ENCODE measurements around the gene M1AP. TPM values are rescaled to one million over a fixed set of nuclear protein-coding genes. Genes with fewer than 3 reads are reported as not detected.

M1AP gene
- total and polyA plus RNA-seq, 9 of the 15 experiments (the other 6 are each of a cell fraction or from before 2014, with no cell fraction given) = 0.06 to 0.33 (median 0.11) TPM; not detected in 4

DNA sequence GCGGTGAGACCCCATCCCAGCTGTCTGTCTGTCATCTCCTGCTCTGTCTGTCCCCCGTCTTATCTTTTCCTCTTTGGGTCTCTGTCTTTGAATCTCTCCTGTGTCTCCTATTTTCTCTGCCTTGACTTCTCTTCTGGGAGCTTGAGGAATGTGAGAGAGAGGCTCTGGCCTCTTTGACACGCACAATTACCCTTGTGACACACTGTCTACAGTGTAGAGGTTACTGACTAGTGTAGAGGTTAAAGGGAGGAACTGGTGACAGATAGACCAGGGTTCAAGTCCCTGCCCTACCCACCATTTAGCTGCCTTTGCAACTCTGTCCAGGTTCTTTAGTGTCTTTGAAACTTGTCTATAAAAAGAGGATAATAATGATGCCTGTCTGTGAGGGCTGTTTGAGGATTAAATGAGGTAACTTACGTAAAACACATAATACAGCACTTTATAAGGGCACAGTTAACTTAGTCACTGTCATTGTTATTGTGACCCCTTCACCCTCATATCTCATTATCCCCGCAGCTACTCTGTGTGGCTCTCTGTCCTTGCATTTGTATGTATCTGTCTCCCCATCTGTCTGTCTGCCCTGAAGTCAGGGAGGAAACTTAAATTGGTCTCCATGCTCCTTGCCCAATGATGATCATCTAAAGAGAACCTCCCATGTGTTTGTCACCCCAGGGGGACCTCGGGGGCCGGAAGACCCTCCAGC, 25.8 kb upstream of the M1AP start:
- Histone ChIP-seq H3K27me3 (ENCODE audit: control insufficient read depth in 2 of 2, insufficient read depth in 2 of 2, low read length in 2 of 2) (peaks cover 16 to 36% of the 10 kb centered on the region in 2 experiments; a peak in 4 of 5 replicates), H3K4me3 (no peak overlapping the region), H4K20me1 (replicated peaks; ENCODE audit: control insufficient read depth, insufficient read depth, low read length) (no peaks in the 10 kb centered on the region), H3K4me2 (ENCODE audit: insufficient read depth, low read length) (no peak overlapping the region), H3K9me3 (replicated peaks; ENCODE audit: control insufficient read depth, insufficient read depth, low read depth, low read length) (no peaks in the 10 kb centered on the region), H3K9ac (ENCODE audit: insufficient read depth in 1 of 2, low read depth in 2 of 2, low read length in 2 of 2) (no peak overlapping the region), H3K9me1 (ENCODE audit: control insufficient read depth, insufficient read depth, low read length) (no peaks in the 10 kb centered on the region), H2AFZ (ENCODE audit: low read depth, low read length) (no peak overlapping the region), H3K36me3 (ENCODE audit: control insufficient read depth, insufficient read depth, low read length) (no peaks in the 10 kb centered on the region), H3K27ac (ENCODE audit: extremely low read depth, low read depth, low read length) (no peak overlapping the region), H3K4me1 (replicated peaks in 1 of 2; ENCODE audit: control insufficient read depth in 2 of 2, insufficient read depth in 2 of 2, low read length in 2 of 2) (peaks cover 0 to 4% of the 10 kb centered on the region in 2 experiments; a peak in 1 of 5 replicates), H3K79me2 (ENCODE audit: control insufficient read depth, insufficient read depth, low read length) (no peaks in the 10 kb centered on the region)
- in situ Hi-C loops (cut with MboI) = no loop called here
- FAIRE-seq = peak; percentile 6
- no peak for DNase-seq (ENCODE audit: extremely low read depth in 1 of 4, low spot score in 3 of 4)
- 1% methylated on average over 7 of the region's 7 CpGs for WGBS (ENCODE audit: insufficient coverage, low coverage, missing lambda C conversion rate)
- CTCF ChIA-PET (ENCODE audit: low intra/inter-chr PET ratio) = no interaction called here
- POLR2A ChIA-PET = interaction anchor here (1.3 kb wide), 1 partner anchor 20 kb away, joined by 7 read pairs; the partner anchor contains the start of gene SEMA4F
- peak; percentile 59 for ATAC-seq
- TSS peak; percentile 60 for BruUV-seq (replicated peaks)
- intact Hi-C loops (cut with micrococcal nuclease) = no loop called here
- TF ChIP-seq ZFP36 (IDR thresholded peaks at IDR 0.05; ENCODE audit: low read depth, low read length, partially characterized antibody) = no peak
- TF ChIP-seq PHF8 (IDR thresholded peaks at IDR 0.05; ENCODE audit: borderline replicate concordance, low read length) = no peak
- TF ChIP-seq SPI1 (IDR thresholded peaks at IDR 0.05; ENCODE audit: borderline replicate concordance, low read depth, low read length) = no peak
- TF ChIP-seq, protein P1, sequence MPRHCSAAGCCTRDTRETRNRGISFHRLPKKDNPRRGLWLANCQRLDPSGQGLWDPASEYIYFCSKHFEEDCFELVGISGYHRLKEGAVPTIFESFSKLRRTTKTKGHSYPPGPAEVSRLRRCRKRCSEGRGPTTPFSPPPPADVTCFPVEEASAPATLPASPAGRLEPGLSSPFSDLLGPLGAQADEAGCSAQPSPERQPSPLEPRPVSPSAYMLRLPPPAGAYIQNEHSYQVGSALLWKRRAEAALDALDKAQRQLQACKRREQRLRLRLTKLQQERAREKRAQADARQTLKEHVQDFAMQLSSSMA (CRISPR knock-in tag; IDR thresholded peaks at IDR 0.05) = no peak
- no peak for TF ChIP-seq FOXJ2 (tag; IDR thresholded peaks at IDR 0.05)
- TF ChIP-seq PTTG1 (tag; IDR thresholded peaks at IDR 0.05; ENCODE audit: low read depth) = no peak
- TF ChIP-seq POU5F1 (IDR thresholded peaks at IDR 0.05; ENCODE audit: borderline replicate concordance, low read depth, low read length, partially characterized antibody) = no peak
- peak; percentile 42 for TF ChIP-seq CBFA2T3 (IDR thresholded peaks at IDR 0.05)
- TF ChIP-seq ZNF583 (CRISPR knock-in tag; IDR thresholded peaks at IDR 0.05) = no peak
- TF ChIP-seq MEF2A (IDR thresholded peaks at IDR 0.05; ENCODE audit: control insufficient read depth, low read depth, low read length) = no peak
- no peak for TF ChIP-seq RBM39 (optimal IDR thresholded peaks at IDR 0.05; ENCODE audit: low read depth, low read length)
- TF ChIP-seq CEBPG (CRISPR knock-in tag; IDR thresholded peaks at IDR 0.05) = no peak
- no peak for TF ChIP-seq CEBPG (tag; conservative IDR thresholded peaks at IDR 0.05 in 1 of 2, IDR thresholded peaks at IDR 0.05 in 1 of 2)
- TF ChIP-seq ZNF75A (CRISPR knock-in tag; IDR thresholded peaks at IDR 0.05) = no peak
- TF ChIP-seq SIRT6 (IDR thresholded peaks at IDR 0.05; ENCODE audit: low read depth, low read length) = no peak
- TF ChIP-seq, protein P2, sequence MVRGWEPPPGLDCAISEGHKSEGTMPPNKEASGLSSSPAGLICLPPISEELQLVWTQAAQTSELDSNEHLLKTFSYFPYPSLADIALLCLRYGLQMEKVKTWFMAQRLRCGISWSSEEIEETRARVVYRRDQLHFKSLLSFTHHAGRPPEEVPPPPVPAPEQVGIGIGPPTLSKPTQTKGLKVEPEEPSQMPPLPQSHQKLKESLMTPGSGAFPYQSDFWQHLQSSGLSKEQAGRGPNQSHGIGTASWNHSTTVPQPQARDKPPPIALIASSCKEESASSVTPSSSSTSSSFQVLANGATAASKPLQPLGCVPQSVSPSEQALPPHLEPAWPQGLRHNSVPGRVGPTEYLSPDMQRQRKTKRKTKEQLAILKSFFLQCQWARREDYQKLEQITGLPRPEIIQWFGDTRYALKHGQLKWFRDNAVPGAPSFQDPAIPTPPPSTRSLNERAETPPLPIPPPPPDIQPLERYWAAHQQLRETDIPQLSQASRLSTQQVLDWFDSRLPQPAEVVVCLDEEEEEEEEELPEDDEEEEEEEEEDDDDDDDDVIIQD (CRISPR knock-in tag; IDR thresholded peaks at IDR 0.05) = no peak
- no peak for TF ChIP-seq MAFF (IDR thresholded peaks at IDR 0.05; ENCODE audit: low read length)
- TF ChIP-seq ZNF263 (CRISPR knock-in tag; IDR thresholded peaks at IDR 0.05; ENCODE audit: borderline replicate concordance) = no peak
- no peak for TF ChIP-seq MXI1 (IDR thresholded peaks at IDR 0.05; ENCODE audit: low read depth, low read length)
- TF ChIP-seq, protein P3, sequence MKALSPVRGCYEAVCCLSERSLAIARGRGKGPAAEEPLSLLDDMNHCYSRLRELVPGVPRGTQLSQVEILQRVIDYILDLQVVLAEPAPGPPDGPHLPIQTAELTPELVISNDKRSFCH (CRISPR knock-in tag; IDR thresholded peaks at IDR 0.05) = no peak
- TF ChIP-seq, protein P3 (tag; IDR thresholded peaks at IDR 0.05) = no peak
- no peak for TF ChIP-seq ZNF3 (CRISPR knock-in tag; IDR thresholded peaks at IDR 0.05)
